HG03196 (cell line): ENCODE measurements around the gene FGF2.
"Not testable (repeated sequence)": the region's sequence is repeated elsewhere in the genome, so short reads cannot be mapped to it uniquely, and the experiment has no call there.

ENCODE experiments used
- ATAC-seq: cut with Tn5 transposase; IDR thresholded peaks from one replicate; pipeline ENCODE4 v1.9.1; 2021; ENCODE audit not compliant: unreplicated experiment

FGF2 gene

DNA sequence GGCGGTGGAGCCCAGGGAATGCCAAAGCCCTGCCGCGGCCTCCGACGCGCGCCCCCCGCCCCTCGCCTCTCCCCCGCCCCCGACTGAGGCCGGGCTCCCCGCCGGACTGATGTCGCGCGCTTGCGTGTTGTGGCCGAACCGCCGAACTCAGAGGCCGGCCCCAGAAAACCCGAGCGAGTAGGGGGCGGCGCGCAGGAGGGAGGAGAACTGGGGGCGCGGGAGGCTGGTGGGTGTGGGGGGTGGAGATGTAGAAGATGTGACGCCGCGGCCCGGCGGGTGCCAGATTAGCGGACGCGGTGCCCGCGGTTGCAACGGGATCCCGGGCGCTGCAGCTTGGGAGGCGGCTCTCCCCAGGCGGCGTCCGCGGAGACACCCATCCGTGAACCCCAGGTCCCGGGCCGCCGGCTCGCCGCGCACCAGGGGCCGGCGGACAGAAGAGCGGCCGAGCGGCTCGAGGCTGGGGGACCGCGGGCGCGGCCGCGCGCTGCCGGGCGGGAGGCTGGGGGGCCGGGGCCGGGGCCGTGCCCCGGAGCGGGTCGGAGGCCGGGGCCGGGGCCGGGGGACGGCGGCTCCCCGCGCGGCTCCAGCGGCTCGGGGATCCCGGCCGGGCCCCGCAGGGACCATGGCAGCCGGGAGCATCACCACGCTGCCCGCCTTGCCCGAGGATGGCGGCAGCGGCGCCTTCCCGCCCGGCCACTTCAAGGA, at the start of gene FGF2:
Gene FGF2 (plus strand): TSS at position 279 of the 705 bp plus-strand sequence. CDS start 344 bp downstream, at position 623.
- ATAC-seq, result peak; percentile 12

DNA sequence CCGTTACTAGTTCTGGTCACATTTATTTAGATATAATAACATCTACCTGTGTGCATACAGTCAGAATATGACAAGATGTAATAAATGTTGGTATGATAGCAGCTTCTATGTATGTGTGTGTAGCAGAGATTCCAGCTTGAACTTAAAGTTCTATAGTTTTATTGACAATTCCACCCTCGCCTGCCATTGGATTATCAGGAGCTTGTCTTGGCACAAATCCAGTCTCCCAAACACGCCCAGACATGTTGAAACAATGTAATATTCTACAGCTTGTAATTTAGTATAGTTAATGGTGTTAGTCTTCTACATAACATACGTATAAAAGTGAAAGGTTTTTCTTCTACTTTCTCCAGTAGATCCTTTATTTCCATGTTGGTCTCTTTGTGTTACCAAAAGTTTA, 49.7 kb upstream of the FGF2 start:
- no peak for ATAC-seq

DNA sequence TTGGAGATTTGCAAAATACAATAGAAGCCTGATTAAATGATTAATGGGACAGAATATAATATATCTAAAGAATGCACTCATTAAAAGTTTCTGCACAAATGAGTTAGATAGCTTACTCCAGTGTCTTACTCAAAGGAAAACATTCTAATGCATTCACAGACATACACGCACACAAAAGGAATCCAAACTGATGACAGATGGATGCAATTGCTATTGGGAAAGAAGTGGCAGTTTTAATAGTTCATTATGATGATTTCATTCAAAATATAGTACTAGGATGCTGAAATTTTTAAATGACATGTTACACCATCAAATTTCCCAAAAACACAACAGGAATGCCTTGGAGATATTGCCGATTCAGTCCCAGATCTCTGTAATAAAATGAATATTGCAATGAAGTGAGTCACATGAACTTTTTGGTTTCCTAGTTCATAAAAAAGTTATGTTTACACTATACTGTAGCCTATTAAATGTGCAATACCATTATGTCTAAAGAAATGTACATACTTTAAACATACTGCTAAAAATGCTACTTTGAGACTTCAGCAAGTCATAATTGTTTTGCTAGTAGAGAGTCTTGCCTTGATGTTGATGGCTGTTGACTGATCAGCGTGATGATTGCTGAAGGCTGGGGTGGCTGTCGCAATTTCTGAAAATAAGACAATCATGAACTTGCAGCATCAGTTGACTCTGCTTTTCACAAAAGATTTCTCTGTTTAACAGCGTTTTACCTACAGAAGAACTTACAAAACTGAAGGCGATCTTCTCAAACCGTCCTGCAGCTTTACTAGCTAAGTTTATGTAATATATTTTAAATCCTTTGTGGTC, 48.6 kb upstream of the FGF2 start:
- ATAC-seq, result no peak

DNA sequence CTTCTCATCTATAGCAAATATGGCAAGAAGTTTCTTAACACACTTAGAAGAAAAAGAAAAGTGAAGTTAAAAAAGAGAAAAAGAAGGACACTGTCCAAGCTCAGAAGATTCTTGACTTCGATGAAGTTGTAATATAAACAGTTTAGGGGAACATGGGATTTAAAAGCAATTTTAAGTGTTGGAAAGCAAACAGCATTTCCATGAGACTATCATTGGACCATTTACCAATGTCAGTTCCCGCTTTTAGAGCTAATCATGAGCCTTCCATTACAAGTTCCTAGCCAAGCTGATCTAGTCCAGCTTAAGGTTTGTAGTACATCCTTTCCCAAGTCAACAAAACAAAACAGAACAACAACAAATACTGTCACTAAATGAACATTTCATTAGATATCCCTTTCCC, 45.1 kb upstream of the FGF2 start:
- ATAC-seq, result no peak

DNA sequence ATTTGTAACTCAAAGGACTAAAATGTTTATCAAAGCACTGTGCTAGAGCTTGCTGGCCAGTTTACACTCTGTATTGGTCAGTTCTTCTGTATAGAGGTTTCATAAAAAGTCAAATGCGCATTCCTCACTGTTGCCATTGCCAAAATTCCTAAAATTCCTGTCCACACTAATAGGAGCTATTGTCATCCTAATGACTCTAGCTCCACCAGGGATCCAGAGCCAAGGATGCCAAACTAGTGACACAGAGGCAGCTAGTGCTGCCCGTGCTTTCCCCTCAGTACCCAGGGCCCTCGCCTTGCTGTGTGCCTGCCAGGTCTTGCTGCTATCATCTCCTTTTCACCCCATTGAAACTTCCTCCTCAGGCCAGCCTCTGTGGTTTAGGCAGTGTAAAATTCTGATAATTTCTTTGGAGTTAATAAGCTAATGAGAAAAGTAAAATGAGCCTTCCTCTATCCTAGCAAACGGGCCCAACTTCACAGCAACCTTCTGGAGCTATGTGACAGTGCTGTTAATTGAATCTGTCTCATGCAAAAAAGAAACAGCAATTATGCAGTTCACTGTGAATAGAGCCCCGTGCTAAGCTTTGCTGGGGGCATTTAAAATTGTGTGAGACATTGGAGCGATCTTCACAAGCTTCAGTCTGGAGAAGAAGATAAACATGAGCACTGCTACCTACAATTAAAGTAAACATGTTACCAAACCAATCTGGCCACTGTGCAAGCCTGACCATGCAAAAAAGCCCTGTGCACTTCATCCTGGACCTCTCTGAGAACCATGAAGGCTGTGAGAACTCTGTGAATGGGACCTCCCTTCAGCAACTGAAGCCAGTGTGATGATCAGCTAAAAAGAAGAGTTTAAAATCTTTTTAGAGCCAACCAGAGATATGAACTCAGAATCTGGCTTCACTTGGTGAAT, 43.1 kb upstream of the FGF2 start:
- ATAC-seq, result no peak

DNA sequence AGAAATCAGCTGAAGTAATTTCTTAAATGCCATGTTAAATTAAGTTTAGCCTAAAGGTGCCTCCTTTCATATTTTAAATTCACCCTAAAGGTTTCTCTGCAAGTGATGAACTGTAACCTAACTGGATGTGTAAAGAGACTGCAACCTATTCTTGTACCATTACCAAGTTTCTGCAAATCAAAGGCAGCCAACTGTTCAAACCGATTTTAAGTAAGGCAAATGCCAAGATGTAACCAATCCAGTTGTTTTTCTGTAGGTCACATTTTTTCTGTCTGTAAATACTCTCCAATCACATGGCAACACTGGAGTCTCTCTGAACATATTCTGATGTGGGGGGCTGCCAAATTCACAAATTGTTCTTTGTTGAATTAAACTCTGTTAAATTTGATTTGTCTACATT, 42.4 kb upstream of the FGF2 start:
- ATAC-seq, result no peak

DNA sequence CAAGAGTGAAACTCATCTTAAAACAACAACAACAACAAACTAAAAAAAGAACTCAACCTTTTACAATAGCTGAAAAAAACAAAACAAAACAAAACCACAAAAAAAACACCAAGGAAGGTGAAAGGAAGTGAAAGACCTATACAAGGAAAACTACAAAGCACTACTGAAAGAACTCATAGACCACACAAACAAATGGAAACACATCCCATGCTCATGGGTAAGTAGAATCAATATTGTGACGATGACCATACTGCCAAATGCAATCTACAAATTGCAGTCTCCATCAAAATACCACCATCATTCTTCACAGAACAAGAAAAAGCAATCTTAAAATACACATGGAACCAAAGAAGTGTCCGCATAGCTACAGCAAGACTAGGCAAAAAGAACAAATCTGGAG, 41.5 kb upstream of the FGF2 start:
- ATAC-seq, result no peak

DNA sequence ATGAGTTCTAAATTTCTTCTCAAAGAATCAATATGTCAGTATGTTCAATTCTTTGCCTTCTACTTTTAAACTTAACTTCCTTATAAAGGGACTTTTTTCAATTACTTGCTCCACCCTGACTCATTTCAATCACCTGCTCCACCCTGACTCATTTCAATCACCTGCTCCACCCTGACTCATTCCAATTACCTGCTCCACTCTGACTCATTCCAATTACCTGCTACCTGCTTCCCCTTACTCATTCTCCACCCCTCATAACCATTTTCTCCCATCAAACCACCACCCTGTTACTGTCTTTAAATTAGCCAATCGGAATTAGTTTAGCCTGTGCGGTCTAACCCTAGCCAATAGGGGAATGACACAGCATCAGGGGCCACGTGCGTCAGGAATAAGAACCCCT, 40.3 kb upstream of the FGF2 start:
- not testable (repeated sequence) for ATAC-seq

DNA sequence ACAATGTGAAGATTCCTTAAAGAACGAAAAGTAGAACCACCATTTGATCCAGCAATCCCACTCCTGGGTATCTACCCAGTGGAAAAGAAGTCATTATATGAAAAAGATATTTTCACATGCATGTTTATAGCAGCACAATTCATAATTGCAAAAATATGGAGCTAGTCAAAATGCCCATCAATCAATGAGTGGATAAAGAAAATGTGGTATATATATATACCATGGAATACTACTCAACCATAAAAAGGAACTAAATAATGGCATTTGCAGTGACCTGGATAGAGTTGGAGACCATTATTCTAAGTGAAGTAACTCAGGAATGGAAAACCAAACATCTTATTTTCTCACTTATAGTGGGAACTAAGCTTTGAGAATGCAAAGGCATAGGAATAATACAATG, 39.7 kb upstream of the FGF2 start:
- not testable (repeated sequence) for ATAC-seq

DNA sequence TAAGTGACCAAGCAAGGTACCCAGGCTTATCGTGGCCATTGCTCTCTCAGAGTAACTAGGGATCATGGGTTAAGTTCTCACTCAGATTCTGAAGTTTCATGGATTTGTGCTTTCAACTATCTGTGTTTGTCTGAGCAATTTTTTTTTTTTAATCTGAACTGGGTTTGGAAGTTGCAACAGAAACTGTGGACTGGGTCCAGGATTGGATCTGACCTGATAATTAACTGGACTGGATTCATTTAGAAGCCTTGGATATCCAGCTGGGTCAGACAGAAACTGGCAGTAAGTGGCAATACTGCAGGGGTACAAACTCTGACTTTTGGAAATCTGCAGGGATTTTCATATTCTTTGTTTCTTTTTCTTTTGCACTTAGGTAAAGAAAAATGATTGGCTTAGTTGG, 38.7 kb upstream of the FGF2 start:
- no peak for ATAC-seq

DNA sequence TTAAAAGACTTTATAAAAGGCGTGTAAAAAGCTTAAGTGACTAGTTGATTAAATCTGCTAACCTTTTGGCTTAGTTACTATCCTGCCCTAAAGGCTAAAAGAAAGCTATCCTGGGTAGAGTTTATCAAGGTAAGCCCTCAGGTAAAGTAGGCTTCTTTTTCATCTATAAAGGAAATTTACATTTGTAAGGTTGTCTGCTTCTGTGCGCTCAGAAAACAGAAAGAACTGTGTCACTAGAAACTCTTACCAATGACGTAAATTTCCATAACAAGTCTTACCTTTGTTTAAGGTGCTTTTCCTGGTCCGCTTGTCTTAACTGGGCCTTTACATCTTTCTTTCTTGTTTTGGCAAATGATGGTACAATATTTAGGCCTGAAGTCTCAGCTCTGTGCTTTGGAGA, 37.7 kb upstream of the FGF2 start:
- ATAC-seq, result no peak

DNA sequence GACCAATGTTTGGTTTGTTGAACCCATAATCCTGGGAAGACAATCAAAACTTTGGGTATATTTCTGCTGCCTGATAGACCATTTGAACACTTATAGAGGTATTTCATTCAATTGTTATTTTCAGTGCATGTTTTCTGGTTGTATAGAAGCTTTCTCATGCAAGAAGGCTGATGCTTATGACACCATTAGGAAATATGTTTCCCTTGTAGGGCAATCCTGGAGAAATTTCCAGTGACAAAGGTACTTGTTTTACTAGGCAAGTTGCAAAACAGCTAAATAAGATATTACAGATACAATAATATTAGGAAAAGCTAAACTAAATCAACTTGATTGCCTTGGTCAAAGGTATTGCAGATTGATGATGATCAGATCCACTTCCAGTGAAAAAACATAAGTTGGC, 32.8 kb upstream of the FGF2 start:
- ATAC-seq, result no peak

DNA sequence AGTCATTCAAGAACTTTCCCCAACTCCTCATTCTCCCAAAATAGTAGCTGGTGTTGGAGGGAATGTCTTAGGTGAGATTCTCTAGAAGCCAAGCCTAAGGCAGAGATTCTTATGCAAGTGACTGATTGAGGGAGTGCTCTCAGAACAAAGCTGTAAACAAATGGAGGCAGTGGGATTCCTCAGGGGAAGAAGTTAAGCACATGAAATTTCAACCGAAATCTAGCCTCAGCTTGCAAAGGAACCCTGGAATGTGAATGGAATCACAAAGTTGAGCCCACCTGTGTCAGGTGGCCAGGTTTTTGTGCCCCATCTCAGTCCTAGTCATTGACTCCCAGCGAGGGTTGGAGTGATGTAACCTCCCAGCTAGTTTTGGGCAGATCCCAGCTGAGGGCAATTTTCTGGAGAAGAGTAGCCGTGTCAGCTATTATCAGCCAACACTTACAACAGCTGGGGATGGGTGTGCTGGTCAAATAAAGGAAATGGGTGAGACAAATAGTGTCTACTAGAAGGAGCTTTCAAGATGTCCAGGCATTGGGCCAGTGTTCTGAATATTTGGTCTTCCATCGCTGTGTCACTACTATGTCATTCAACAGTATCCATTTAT, 29.7 kb upstream of the FGF2 start:
- ATAC-seq, result no peak

DNA sequence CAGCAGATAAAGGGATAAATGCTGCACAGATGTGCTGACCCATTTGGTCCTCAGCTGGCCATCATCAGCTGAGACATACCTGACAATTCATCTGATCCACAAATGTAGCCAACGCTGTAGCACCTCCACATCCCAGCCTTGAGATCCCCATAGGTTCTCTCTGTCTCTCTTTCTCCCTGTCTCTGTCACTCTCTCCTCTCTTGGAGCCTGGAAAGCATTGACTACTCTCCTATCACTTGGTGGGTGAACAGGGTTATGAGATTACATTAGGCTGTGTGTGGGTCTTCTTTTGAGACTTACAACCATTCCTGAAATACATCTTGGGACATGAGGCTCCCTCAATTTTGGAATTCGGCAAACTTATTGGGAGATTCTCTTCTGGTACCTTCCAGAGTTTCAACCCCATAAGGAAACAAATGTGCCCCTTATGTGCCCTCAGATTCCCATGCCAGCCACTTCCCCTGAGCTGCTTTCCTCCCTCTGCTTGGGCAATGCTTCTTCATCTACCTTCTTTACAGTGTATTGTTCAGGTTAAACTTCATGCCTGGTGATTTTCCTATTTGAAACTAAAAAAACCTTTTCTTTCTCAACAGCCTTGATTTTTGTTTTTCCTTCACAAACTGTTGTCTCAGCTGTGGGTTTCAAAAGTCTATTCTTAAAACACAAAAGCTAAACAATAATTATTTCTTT, 29.1 kb upstream of the FGF2 start:
- no peak for ATAC-seq

DNA sequence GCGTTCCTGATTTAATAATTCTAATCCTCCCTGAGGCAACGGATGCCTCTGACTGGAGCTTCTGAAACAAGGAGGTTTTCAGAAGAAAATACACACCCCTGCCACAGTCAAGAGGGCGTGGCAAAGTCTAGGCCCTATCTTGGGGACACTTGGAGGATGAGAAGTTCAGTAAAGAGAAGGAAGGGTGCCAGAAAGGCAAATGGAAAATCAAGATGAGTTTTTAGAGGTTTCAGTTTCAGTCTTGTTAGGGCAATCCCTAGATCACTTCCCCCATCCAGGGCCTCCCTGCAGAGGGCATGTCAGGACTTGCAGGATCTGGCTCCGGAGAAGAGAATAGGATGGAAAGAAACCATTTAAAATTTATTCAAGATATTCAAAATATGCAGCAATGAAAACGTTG, 28.5 kb upstream of the FGF2 start:
- no peak for ATAC-seq

DNA sequence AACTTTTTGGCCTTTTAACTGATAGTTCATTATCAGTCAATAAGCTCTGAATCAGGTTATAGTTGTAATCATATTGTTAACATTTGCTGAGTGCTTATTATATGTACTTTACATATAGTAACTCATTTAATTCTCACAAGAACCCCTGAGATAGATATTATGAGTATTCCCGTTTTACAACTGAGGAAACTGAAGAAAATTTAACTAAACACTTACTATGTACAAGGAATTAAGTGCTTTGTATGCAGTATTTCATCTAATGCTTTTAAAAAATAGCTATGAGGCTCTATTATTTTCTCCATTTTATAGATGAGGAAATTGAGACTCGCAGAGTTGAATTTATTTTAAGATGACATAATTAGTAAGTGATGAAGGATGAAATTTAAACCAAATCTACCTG, 27.7 kb upstream of the FGF2 start:
- ATAC-seq, result no peak

DNA sequence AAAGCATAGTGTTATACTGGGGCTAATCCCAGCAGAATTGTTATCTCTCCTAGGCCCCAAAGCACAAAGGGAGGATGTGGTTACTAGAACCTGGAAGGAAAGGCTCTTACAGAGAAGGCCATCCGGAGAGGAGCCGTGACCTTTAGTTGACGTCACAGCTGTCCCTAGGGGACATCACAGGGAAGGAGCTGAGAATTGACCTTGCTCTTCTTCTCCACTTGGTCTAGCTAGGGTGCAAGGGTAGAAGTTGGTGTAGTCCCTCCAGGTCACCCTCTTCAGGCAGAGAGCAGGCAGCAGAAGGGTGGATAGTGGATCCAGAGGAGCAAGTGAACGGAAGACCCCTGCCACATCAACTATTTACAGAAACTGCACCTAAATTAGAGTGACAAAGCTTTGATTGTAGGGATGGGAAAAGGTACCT, 22.8 kb upstream of the FGF2 start:
- no peak for ATAC-seq

DNA sequence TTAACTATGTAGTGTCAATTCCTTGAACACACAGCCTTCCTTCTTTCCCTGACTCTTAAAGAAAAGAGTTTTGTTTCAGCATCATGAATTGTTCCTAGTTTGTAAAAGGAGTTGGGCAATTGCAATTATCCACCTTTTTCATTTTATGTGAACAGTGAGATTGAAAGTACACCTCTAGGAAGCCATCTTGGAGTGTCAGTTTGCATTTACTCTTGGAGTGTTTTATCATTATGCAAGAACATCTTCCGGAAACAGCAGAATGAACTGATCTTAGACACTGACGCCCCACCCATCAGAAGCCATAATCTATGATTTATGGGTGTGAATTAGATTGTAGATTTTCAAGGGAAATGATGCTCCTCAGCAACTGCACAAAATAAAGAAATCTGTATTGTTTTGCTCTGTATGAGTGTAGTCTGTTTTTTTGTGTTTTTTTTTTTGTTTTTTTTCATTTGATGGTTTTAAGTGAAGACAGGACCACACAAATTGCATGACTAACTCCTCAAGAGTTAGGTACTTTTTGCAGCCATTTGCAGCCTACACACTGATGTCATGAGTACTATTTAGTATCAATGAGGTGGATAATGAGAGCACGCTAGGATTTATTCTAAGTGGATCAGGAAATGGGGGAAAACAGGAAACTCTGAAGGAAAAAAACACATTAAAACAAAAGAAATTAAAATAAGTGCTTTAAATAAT, 19.5 kb upstream of the FGF2 start:
- no peak for ATAC-seq

DNA sequence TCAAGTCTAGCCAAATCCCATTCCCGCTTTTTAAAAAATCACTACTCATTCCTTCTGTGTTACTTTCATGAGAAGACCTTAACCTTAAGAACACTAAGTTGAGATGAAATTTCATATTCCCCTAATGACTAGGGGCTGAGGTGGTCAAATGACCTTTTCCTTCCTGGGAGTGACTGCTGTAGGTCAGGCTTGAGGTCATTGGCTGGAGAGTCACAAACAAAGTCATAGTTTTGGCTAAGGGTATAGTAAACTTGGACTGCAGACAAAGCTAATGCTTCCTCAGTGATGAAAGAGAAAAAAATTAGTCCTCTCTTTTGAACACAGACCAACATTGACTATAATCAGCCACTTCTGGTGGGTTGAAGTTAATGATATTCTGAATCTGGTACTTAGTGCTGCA, 16.0 kb upstream of the FGF2 start:
- ATAC-seq, result no peak

DNA sequence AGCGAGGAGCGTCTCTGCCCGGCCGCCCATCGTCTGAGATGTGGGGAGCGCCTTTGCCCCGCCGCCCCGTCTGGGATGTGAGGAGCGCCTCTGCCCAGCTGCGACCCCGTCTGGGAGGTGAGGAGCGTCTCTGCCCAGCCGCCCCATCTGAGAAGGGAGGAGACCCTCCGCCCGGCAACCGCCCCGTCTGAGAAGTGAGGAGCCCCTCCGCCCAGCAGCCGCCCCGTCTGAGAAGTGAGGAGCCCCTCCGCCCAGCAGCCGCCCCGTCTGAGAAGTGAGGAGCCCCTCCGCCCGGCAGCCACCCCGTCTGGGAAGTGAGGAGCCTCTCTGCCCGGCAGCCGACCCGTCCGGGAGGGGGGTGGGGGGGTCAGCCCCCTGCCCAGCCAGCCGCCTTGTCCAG, 14.8 kb upstream of the FGF2 start:
- ATAC-seq, result not testable (repeated sequence)
